ENCODE data around the gene PHLDB2.

GRCh38 chr3:111976254-111976653 is 117.2 kb downstream of the PHLDB2 start:
- TF ChIP-seq POLR2A (IDR thresholded peaks at IDR 0.05) (no peak), CTCF (IDR thresholded peaks at IDR 0.05) (no peak)
